K562 (cell line): Measurements from ENCODE around the gene OR2S2.

Experiments used
- ATF3 ChIP-seq, 2 experiments: fragments of 450-650 bp in 1 of 2; sonication (generic) in 1 of 2; formaldehyde crosslinking in 1 of 2; IDR thresholded peaks in 1 of 2; conservative IDR thresholded peaks in 1 of 2; 2 replicates each; pipeline versions ENCODE4 v1.6.1 to v1.8.1; 2016 to 2023; ENCODE audit warnings: mild to moderate bottlenecking in 2 of 2, moderate library complexity in 2 of 2, inconsistent platforms in 1 of 2, missing genetic modification reagents in 1 of 2
- CEBPB ChIP-seq: fragments of 450-650 bp; IDR thresholded peaks from 2 replicates; pipeline ENCODE4 v1.6.1; 2016; ENCODE audit warnings: missing genetic modification characterization, missing compliant biosample characterization
- CREBBP ChIP-seq: IDR thresholded peaks from one replicate; pipeline ENCODE4 v1.6.1; 2012; ENCODE audit warnings: low read depth, mild to moderate bottlenecking, control low read depth, inconsistent platforms, low read length
- CTCF ChIP-seq, 3 experiments: IDR thresholded peaks in 2 of 3; conservative IDR thresholded peaks in 1 of 3; 2 replicates each; pipeline ENCODE4 v1.5.1; 2011 to 2012; ENCODE audit warnings: low read length in 3 of 3, mild to moderate bottlenecking in 3 of 3, control low read depth in 2 of 3, improper control_type of control experiment in 1 of 3, inconsistent platforms in 1 of 3, low read depth in 1 of 3, mixed read lengths in 1 of 3, moderate library complexity in 1 of 3; ENCODE audit not compliant: insufficient read depth in 2 of 3
- GATAD2A ChIP-seq: fragments of 450-650 bp; IDR thresholded peaks from 2 replicates; pipeline ENCODE4 v1.6.1; 2017
- HMBOX1 ChIP-seq: sonication (generic); IDR thresholded peaks from 2 replicates; pipeline ENCODE4 v1.6.1; 2016
- POLR2B ChIP-seq: fragments of 450-650 bp; IDR thresholded peaks from 2 replicates; pipeline ENCODE4 v1.6.1; 2018; ENCODE audit warnings: low read depth; ENCODE audit not compliant: partially characterized antibody
- TARDBP ChIP-seq: fragments of 450-650 bp; IDR thresholded peaks from 2 replicates; pipeline ENCODE4 v1.6.1; 2016
- YY1 ChIP-seq, 3 experiments: IDR thresholded peaks; 2 replicates each; pipeline ENCODE4 v1.6.1; 2011; ENCODE audit warnings: low read length in 2 of 3, mild to moderate bottlenecking in 2 of 3, moderate library complexity in 2 of 3, borderline replicate concordance in 1 of 3, control low read depth in 1 of 3, low read depth in 1 of 3; ENCODE audit not compliant: insufficient read depth in 3 of 3, insufficient replicate concordance in 2 of 3, control insufficient read depth in 1 of 3, insufficient read length in 1 of 3; ENCODE audit errors: extremely low read depth in 1 of 3
- ZBED1 ChIP-seq: IDR thresholded peaks from 2 replicates; pipeline ENCODE4 v1.6.1; 2014
- ZKSCAN3 ChIP-seq: fragments of 250-450 bp; sonication (Bioruptor Pico); IDR thresholded peaks from 2 replicates; pipeline ENCODE4 v1.4.0; 2020

- TF ChIP-seq POLR2B, result no peak
- TF ChIP-seq YY1 (IDR thresholded peaks at IDR 0.05; ENCODE audit: borderline replicate concordance in 1 of 3, control insufficient read depth in 1 of 3, extremely low read depth in 1 of 3, insufficient read depth in 3 of 3, insufficient read length in 1 of 3, insufficient replicate concordance in 2 of 3, low read depth in 1 of 3, low read length in 2 of 3), result no peak
- no peak for TF ChIP-seq ZBED1
- no peak for TF ChIP-seq ATF3 (IDR thresholded peaks at IDR 0.05)
- no peak for TF ChIP-seq ATF3 (CRISPR knock-in tag; conservative IDR thresholded peaks at IDR 0.05)
- TF ChIP-seq CEBPB, result no peak
- TF ChIP-seq CTCF (IDR thresholded peaks at IDR 0.05 in 2 of 3, conservative IDR thresholded peaks at IDR 0.05 in 1 of 3; ENCODE audit: insufficient read depth in 2 of 3, low read depth in 1 of 3, low read length in 3 of 3), result no peak
- no peak for TF ChIP-seq TARDBP
- TF ChIP-seq CREBBP, result no peak
- TF ChIP-seq HMBOX1, result no peak
- no peak for TF ChIP-seq GATAD2A
- no peak for TF ChIP-seq ZKSCAN3 (CRISPR knock-in tag)
These were observed 6.2 kb downstream of the OR2S2 start for GRCh38 chr9:35951736-35952135.
